Spinal cord (tissue), 10 donors: ENCODE results near the gene MEIG1. TPM values are rescaled to one million over a fixed set of nuclear protein-coding genes. Genes with fewer than 3 reads are reported as not detected.
"Not testable (repeated sequence)": the region's sequence is repeated elsewhere in the genome, so short reads cannot be mapped to it uniquely, and the experiment has no call there.

Source experiments
- DNase-seq, 6 donors: peaks; one replicate each; pipeline versions ENCODE4 v3.0.0 to v3.0.0-alpha.2; 2013 to 2015; ENCODE audit warnings: low spot score in 6 of 6, low read depth in 4 of 6
- H3K27ac ChIP-seq: one replicate; pipeline ENCODE4 v1.5.1; 2013; ENCODE audit warnings: low read depth, low read length, control low read depth
- H3K27me3 ChIP-seq: one replicate; pipeline ENCODE4 v1.6.1; 2013; ENCODE audit warnings: low read length; ENCODE audit not compliant: control insufficient read depth, insufficient read depth
- H3K36me3 ChIP-seq: one replicate; pipeline ENCODE4 v1.6.1; 2013; ENCODE audit warnings: low read length; ENCODE audit not compliant: control insufficient read depth, insufficient read depth
- H3K4me1 ChIP-seq: one replicate; pipeline ENCODE4 v1.6.1; 2013; ENCODE audit warnings: low read length; ENCODE audit not compliant: control insufficient read depth, insufficient read depth
- H3K4me3 ChIP-seq: one replicate; pipeline ENCODE4 v1.5.1; 2013; ENCODE audit warnings: low read depth, low read length, control low read depth
- H3K9me3 ChIP-seq: one replicate; pipeline ENCODE4 v1.6.1; 2013; ENCODE audit warnings: low read length; ENCODE audit not compliant: control insufficient read depth, insufficient read depth
- WGBS: methylation state at CpG from one replicate; pipeline ENCODE4 v1.1.5; 2013; ENCODE audit warnings: missing lambda C conversion rate; ENCODE audit not compliant: insufficient coverage; 5-methylcytosine and 5-hydroxymethylcytosine counted together
- polyA plus RNA-seq, 2 donors: library from polyadenylated mRNA; unstranded; fragments of 120-200 nt; gene quantifications; one replicate each; pipeline ENCODE4 v1.2.1, GENCODE V29; 2013; ENCODE audit not compliant: insufficient read length in 2 of 2
- total RNA-seq, 2 donors: library from RNA; depleted of rRNA in 1 of 2; stranded (reverse); fragments of 120-200 nt in 1 of 2; fragments of >200 nt in 1 of 2; gene quantifications; one replicate each; pipeline versions ENCODE4 v1.2.3 to v1.2.4, GENCODE V29; 2013 to 2014
- donor health status: healthy.

The MEIG1 gene
- total and polyA plus RNA-seq, 4 donors = 1.2 to 2.6 (median 1.9) TPM; not detected in 1

GRCh38 chr10:14982744-14983143, 23.6 kb downstream of the MEIG1 start:
- WGBS = 80% methylated on average over 1 of the region's 3 CpGs
- Histone ChIP-seq H3K4me3 (no peak overlapping the region), H3K4me1 (no peaks in the 10 kb centered on the region), H3K9me3 (no peaks in the 10 kb centered on the region), H3K27ac (no peak overlapping the region), H3K36me3 (no peaks in the 10 kb centered on the region), H3K27me3 (no peaks in the 10 kb centered on the region)
- DNase-seq = no peak

GRCh38 chr10:14989552-14989951, 30.4 kb downstream of the MEIG1 start:
- DNase-seq, H3K4me3 ChIP-seq, H3K9me3 ChIP-seq, H3K4me1 ChIP-seq, H3K27ac ChIP-seq, H3K27me3 ChIP-seq, H3K36me3 ChIP-seq: not testable (repeated sequence)
- WGBS = no CpG with 5 or more reads among the region's 6 CpGs

GRCh38 chr10:14991035-14991749, 32.0 kb downstream of the MEIG1 start:
- H3K36me3 ChIP-seq, H3K4me3 ChIP-seq, H3K27ac ChIP-seq, H3K9me3 ChIP-seq, H3K4me1 ChIP-seq, H3K27me3 ChIP-seq: not testable (repeated sequence)
- peak in 1 of 6 donors; percentile 18 for DNase-seq
- WGBS = 76% methylated on average over 13 of the region's 19 CpGs

GRCh38 chr10:14992336-14992735, 33.1 kb downstream of the MEIG1 start:
- not testable (repeated sequence) for H3K4me1 ChIP-seq, H3K36me3 ChIP-seq, H3K4me3 ChIP-seq, DNase-seq, H3K27ac ChIP-seq, H3K9me3 ChIP-seq, H3K27me3 ChIP-seq
- 94% methylated on average over 7 of the region's 9 CpGs for WGBS

GRCh38 chr10:14993500-14994455, 34.6 kb downstream of the MEIG1 start:
- 80% methylated on average over 23 of the region's 32 CpGs for whole genome bisulfite sequencing
- H3K9me3 ChIP-seq, DNase-seq, H3K27me3 ChIP-seq, H3K27ac ChIP-seq, H3K36me3 ChIP-seq, H3K4me1 ChIP-seq, H3K4me3 ChIP-seq: not testable (repeated sequence)

- H3K27ac ChIP-seq = no peak overlapping the region
- 83% methylated on average over 39 of the region's 50 CpGs for WGBS
- peak in 1 of 6 donors; percentile 85 for DNase-seq
- no peaks in the 10 kb centered on the region for H3K36me3 ChIP-seq
- H3K9me3 ChIP-seq = no peaks in the 10 kb centered on the region
- H3K27me3 ChIP-seq = no peaks in the 10 kb centered on the region
- no peaks in the 10 kb centered on the region for H3K4me1 ChIP-seq
- peak overlapping the region; percentile 49 for H3K4me3 ChIP-seq
Observed at GRCh38 chr10:14995964-14996565, 36.9 kb downstream of the MEIG1 start.

GRCh38 chr10:15013530-15013929, 54.3 kb downstream of the MEIG1 start:
- H3K9me3 ChIP-seq, H3K4me1 ChIP-seq, DNase-seq, H3K27me3 ChIP-seq, H3K4me3 ChIP-seq, H3K27ac ChIP-seq, H3K36me3 ChIP-seq: not testable (repeated sequence)
- WGBS = 70% methylated on average over 4 of the region's 5 CpGs

GRCh38 chr10:15015451-15015850, 56.3 kb downstream of the MEIG1 start:
- H3K4me1 ChIP-seq = no peaks in the 10 kb centered on the region
- 62% methylated on average over 3 of the region's 7 CpGs for WGBS
- H3K27ac ChIP-seq = no peak overlapping the region
- H3K9me3 ChIP-seq = no peaks in the 10 kb centered on the region
- H3K27me3 ChIP-seq = no peaks in the 10 kb centered on the region
- no peak overlapping the region for H3K4me3 ChIP-seq
- H3K36me3 ChIP-seq = no peaks in the 10 kb centered on the region
- peak in 1 of 6 donors; percentile 35 for DNase-seq

- H3K9me3 ChIP-seq, H3K27me3 ChIP-seq, H3K4me1 ChIP-seq, H3K27ac ChIP-seq, H3K36me3 ChIP-seq, DNase-seq, H3K4me3 ChIP-seq: not testable (repeated sequence)
- 50% methylated on average over 1 of the region's 5 CpGs for WGBS
Observed at GRCh38 chr10:15020966-15021365, 61.8 kb downstream of the MEIG1 start.
